ENCODE data around the gene DCP1A. TPM values are rescaled to one million over a fixed set of nuclear protein-coding genes. Genes with fewer than 3 reads are reported as not detected.
A peak's percentile ranks its signal among the peaks of the same experiment; 100 is the strongest.

The DCP1A gene
- total and polyA plus RNA-seq, 8 donors = 18.7 to 37.3 (median 32.9) TPM

GRCh38 chr3:53288214-53288613, 59.1 kb downstream of the DCP1A start:
- H3K4me1 ChIP-seq = no peaks in the 10 kb centered on the region
- H3K9me3 ChIP-seq = no peaks in the 10 kb centered on the region
- DNase-seq (no peak), ATAC-seq (no peak)
- intact Hi-C loops (cut with DNase I) = no loop called here
- H3K27me3 ChIP-seq = no peaks in the 10 kb centered on the region
- no peak overlapping the region for H3K27ac ChIP-seq
- H3K4me3 ChIP-seq = no peak overlapping the region
- no peak for TF ChIP-seq CTCF (IDR thresholded peaks at IDR 0.05)
- peaks cover 0 to 79% of the 10 kb centered on the region in 2 donors for H3K36me3 ChIP-seq

DNA sequence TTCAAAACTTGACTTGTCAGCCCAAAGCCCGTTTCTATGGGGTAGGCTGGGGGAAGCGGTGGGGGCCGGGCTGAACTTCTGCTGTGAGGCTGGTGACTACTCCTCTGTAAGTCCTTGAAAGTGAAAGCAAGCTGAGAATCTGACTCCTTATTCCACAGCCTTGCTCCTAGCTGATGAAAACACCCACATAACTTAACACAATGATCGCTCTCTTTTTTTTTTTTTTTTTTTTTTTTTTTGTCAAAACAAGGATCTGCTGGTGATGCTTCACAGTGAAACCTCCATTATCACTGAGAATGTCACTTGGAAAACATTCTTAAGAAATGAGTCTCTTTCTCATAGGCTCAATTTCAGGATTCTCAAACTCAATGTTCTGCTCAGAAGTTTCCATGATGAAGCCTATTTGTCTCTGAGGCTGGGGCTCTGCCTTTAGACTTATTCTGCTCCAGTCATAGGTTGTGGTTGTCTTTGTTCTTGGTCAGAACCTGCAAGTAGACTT, 60.2 kb downstream of the DCP1A start:
- H3K36me3 ChIP-seq = peaks cover 0 to 75% of the 10 kb centered on the region in 2 donors
- no peaks in the 10 kb centered on the region for H3K9me3 ChIP-seq
- TF ChIP-seq CTCF (IDR thresholded peaks at IDR 0.05) = no peak
- no peaks in the 10 kb centered on the region for H3K4me1 ChIP-seq
- H3K27me3 ChIP-seq = no peaks in the 10 kb centered on the region
- no peak for ATAC-seq
- DNase-seq = peak in 1 of 4 donors; percentile 29
- intact Hi-C loops (cut with DNase I) = no loop called here
- no peak overlapping the region for H3K27ac ChIP-seq
- no peak overlapping the region for H3K4me3 ChIP-seq

DNA sequence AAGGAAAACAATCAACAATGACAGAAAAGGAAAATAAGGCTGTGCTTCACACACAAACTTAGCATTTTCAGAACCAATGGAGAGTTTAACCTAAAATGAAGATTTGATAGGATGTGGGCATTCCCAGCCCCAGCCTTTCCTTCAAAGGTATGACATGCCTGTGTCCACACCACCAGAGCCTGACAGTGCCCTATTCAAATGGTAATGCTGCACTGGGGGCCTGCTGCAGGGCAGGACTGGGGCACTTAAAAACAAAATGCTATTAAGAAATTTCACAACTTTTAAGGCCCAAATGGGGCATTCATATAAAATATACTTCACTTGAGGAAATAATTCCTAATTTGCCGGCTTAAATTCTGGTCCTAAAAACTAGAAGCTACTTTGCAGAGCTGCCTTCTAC, 60.6 kb downstream of the DCP1A start:
- intact Hi-C loops (cut with DNase I) = no loop called here
- H3K4me1 ChIP-seq = no peaks in the 10 kb centered on the region
- no peak overlapping the region for H3K27ac ChIP-seq
- no peak for TF ChIP-seq CTCF (IDR thresholded peaks at IDR 0.05)
- peaks cover 0 to 70% of the 10 kb centered on the region in 2 donors for H3K36me3 ChIP-seq
- H3K4me3 ChIP-seq = no peak overlapping the region
- ATAC-seq = no peak
- no peak for DNase-seq
- H3K9me3 ChIP-seq = no peaks in the 10 kb centered on the region
- no peaks in the 10 kb centered on the region for H3K27me3 ChIP-seq

DNA sequence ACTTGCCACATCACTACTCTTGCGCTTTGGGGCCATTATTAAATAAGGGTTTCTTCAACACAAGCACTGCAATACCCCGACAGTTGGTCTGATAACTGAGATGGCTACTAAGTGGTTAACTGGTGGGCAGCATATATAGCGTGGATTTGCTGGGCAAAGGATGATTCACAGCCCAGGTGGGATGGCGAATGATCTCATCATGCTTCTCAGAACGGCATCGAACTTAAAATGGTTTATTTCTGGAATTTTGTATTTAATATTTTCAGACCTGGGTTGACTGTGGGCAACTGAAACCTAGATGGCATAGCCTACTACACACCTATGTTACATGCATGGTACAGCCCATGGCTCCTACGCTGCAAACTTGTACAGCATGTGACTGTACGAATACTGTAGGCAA, 64.8 kb downstream of the DCP1A start:
- TF ChIP-seq CTCF (IDR thresholded peaks at IDR 0.05) = no peak
- intact Hi-C loops (cut with DNase I) = no loop called here
- Histone ChIP-seq H3K27me3 (no peaks in the 10 kb centered on the region), H3K27ac (no peak overlapping the region), H3K4me3 (no peak overlapping the region), H3K36me3 (peaks cover 0 to 42% of the 10 kb centered on the region in 2 donors), H3K4me1 (no peaks in the 10 kb centered on the region), H3K9me3 (no peaks in the 10 kb centered on the region)
- no peak for ATAC-seq
- DNase-seq = no peak

GRCh38 chr3:53278667-53279066, 68.7 kb downstream of the DCP1A start:
- peaks cover 0 to 6% of the 10 kb centered on the region in 2 donors for H3K36me3 ChIP-seq
- DNase-seq (no peak), ATAC-seq (no peak)
- H3K4me3 ChIP-seq = no peak overlapping the region
- H3K27ac ChIP-seq = no peak overlapping the region
- intact Hi-C loops (cut with DNase I) = no loop called here
- no peaks in the 10 kb centered on the region for H3K4me1 ChIP-seq
- no peaks in the 10 kb centered on the region for H3K9me3 ChIP-seq
- H3K27me3 ChIP-seq = no peaks in the 10 kb centered on the region
- no peak for TF ChIP-seq CTCF (IDR thresholded peaks at IDR 0.05)

All from left lung (tissue), 10 donors.